GM21723 (cell line): ENCODE measurements around the gene BIN1.

Experiments used
- ATAC-seq: cut with Tn5 transposase; IDR thresholded peaks from one replicate; pipeline ENCODE4 v1.9.1; 2021; ENCODE audit warnings: mild to moderate bottlenecking, moderate library complexity; ENCODE audit not compliant: unreplicated experiment

The BIN1 gene

DNA sequence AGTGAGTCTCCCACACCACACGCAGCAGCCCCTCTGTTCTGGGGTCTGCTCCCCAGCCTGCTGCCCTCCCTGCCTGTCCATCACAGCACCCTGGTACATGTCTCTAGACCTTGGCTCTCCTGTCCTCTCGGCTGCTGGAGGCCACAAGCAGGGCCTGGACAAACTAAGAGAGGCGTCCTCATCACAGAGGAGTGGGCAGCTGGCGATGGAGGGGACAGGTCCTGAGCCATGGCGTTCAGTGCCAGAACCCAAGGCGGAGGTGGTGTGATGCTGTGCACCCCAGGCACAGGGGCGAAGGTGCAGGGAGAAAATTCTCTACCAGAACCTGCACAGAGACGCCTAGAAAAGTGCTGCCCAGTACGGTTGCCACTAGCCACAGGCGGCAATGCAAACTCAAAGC is 47.4 kb downstream of the BIN1 start:
- no peak for ATAC-seq

DNA sequence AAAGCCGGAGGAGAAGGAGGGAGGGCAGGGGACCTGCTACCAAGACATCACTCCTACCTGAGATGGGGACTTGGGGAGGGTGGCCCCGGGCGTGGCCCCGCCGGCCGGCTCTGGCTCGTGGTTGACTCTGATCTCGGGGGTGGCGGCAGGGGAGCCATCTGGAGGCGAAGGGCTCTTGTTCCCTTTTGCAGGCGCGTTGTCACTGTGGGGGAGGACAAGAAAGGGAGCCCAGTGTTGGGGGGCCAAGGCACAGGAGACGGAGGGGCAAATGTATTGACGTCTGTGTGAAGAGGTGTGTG is 48.1 kb downstream of the BIN1 start:
- no peak for ATAC-seq

DNA sequence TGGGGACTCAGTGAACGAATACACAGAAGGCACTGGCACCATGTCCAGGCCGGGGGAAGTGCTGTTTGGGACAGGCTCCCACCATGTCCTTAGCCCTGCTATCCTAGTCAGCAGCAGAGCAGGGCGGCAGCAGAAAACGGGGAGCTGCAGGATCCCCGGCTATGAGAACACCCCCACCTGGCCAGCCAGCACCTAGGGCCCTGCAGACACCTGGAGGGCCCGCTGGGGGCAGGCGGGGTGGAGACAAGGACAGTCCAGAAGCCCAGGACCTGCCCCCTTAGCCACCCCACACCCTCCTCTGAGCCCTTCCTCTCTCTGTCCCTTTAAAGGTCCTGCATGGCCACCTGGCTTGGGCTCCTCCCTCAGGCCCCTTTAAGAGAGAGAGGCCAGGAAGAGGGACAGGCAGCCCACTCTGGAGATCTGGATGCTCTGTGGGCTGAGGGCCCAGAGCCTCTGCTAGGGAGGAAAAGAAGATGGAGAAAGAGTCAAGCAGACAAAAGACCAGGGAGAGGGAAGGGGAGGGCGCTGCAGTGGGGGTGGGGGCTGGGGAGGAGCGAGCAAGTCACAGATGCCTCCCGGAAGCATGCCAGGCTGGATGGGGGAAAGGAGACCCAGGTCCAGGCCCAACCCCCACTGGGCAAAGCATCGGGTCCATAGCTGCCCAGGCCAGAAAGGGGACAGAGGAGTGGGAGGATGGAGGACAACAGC is 48.6 kb downstream of the BIN1 start:
- ATAC-seq: no peak

DNA sequence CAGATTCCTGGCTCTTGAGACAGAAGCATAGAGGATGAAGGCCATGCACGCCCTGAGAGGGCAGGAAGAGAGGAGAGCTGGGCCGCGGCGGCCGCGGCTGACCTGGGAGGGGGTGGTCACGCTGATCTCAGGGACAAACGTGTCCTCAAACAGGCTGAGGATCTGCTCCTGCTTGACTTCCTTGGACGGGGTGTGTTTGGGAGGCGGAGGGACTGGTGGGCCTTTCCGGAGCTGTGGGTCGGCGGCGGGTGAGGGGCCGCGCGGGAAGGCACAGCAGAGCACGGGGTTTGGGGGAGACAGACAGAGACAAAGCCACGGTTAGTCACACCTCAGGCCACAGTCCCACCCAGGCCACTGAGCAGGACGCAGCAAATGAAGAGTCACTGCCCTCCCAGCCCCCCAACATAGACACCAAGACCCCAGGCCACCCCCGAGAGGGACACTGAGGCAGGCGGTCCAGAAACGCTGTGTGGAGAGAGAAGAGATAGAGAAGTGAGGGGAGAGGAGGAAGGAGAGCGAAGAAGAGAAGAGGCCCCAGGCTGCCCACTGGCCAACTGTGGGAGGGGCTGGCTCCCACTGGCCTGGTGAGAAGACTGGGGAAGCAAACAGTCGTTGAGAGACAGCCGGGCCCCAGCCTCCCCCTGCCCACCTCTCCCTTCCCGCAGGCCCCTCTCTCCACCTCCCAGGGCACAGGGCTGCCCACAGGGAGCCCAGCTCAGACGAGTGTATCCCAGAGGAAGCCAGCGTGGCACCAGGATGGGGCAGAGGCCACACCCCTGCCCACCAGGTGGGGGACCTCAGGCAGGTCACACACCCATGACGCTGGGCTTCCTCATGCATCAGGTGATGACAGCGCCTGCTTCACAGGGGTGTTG is 49.3 kb downstream of the BIN1 start:
- ATAC-seq: no peak

GRCh38 chr2:127056631-127057370 is 50.2 kb downstream of the BIN1 start:
- ATAC-seq: no peak

DNA sequence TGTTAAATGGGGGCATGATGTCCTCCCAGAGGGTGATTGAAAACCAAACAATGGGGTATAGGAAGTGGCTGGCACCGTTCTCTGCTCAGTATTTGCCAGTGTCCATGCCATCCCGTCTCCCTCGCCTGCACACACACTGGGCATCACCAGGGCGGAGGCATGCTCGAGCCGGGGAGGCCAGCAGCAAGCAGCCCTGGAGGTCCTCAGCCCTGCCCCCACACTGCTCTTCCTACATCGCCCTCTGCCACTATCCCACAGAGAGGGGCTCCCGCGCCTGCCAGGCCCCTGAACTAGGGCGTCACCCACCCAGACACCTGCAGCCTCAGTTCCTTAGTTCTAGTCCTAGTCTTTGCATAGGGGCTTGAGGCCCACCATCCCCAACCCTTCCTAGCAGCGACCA is 50.9 kb downstream of the BIN1 start:
- ATAC-seq: no peak

- ATAC-seq: no peak
Observed at GRCh38 chr2:127055786-127056076, 51.2 kb downstream of the BIN1 start.

DNA sequence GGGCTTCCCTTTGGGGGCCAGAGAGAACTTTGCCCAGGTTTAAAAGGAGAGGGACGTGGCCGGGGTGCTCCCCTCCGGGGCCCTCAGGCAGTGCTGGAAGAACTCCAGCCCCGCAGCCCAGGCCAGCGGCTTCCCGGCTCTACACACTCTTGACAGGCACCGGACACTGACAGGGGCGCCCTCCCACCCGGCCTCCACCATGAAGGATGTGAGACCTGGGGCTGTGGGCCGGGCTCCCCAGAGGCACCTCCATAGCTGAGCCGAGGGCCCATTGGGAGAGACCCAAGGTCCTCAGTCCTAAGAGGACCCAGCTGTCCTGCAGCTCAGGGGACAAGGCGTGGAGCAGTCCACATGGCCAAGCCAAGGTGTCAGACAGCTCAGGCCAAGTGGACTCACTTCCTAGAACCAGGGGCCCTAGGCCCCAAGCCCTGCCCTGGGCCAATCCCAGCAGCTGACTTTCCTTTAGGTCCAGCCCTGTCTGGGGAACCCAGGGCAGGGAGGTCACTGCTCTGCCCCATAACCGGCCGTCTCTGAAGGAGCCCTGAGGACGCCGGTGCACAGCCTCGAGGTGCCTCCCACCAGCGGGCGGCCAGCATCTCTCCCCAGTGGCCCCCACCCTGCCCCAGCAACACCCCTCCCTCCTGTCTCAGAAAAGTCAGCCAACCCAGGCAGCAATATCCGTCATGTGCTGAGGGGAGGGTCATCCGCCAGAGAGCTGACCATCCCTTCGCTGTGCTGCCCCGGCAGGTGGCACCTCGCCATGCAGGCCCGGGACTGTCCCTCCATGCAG is 51.8 kb downstream of the BIN1 start:
- no peak for ATAC-seq

- no peak for ATAC-seq
Observed at GRCh38 chr2:127054604-127054930, 52.4 kb downstream of the BIN1 start.

DNA sequence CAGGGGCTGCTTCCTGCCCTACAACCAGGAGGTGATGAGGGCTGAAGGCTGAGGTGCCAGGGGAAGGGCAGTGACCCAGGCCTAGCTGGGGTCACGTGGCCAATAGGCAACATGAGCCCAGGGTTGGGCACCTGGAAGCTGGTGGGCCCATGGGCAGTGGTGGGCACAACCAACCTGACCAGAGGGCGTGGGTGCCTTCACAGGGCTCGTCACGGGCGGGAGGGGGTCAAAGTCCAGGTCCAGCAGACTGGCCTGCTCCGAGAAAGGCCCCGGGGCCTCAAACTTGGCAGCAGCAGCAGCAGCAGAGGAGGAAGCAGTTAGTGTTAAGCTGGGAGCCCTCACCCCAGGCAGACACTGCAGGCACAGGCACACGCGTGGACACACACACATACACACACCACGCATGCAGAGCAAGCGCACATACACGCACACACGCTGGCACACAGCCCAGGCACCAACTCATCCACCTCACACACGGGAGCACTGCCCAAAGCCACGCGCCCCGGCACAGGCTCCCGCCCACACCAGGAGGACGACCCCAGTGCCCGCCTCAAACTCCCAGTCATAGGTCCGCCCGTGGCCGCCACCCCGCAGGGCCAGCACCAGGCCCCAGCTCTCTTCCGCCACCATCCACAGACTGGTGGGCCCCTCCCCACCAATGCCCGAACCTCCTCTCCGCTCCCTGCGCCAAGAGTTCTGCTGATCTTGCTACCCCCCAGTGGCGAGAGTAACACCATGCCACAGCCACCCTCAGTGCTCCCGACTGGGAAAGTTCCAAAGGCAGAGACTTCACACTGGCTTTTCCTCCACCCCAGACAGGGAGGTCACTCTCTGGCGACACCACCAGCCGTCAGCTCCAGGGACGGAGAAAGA is 53.0 kb downstream of the BIN1 start:
- ATAC-seq: no peak

DNA sequence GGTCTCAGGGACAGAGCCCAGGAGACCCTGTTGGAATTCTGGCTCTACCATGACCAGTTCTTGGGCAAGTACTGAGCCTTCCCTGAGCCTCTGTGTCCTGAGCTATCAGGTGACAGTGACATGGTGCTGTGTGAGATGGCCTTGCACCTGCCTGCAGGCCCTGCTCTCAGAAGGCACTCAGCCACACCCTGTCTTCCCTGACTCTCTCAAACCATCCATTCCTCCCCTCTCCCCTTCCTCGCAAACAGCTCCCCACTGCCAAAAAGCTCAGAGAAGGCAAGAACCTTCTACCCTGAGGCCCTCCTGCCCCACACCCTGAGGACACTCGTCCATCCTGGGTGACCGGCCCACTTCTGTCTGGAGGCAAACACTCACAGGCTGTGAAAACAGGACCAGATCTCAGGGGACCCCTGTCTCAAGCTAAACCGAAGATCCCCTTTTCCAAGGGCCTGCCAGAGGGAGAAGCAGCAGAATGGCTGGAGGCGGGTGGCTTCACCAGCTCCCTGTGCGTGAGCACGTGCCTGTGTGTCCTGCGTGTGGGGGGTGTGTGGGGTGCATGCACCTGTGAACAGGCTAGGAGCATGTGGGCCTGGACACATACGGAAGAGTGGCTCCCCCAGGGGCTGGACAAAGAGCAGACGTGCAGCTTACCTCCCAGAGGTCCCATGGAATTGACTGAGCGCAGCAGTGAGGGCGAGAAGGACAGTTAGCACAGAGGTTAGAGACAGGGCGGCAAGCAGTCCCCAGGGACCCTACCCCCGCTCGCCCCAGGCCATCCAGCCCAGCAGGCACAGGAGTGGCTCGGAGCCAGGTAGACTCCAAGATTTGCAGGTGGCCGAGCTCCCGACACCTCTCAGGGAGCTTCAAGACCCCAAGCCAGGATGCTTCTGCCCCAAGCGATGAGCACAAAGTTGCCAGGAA is 53.9 kb downstream of the BIN1 start:
- ATAC-seq: no peak

GRCh38 chr2:127052057-127052770 is 54.7 kb downstream of the BIN1 start:
- no peak for ATAC-seq

GRCh38 chr2:127051116-127052056 is 55.6 kb downstream of the BIN1 start:
- no peak for ATAC-seq

DNA sequence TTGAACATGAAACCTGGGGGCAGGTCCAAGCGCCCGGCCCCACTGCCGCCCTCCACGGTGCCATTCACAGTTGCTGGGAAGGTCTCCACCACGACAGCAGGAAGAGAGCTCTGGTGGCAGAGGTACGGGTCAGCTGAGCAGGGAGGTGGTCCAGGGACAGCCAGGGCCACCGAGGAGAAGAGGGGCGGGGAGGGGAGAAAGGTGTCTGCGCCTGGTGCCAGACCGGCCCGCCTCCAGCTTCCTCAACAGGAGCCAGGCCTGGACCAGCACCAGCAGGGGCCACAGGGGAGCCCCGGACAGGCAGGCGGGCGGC is 56.2 kb downstream of the BIN1 start:
- no peak for ATAC-seq

DNA sequence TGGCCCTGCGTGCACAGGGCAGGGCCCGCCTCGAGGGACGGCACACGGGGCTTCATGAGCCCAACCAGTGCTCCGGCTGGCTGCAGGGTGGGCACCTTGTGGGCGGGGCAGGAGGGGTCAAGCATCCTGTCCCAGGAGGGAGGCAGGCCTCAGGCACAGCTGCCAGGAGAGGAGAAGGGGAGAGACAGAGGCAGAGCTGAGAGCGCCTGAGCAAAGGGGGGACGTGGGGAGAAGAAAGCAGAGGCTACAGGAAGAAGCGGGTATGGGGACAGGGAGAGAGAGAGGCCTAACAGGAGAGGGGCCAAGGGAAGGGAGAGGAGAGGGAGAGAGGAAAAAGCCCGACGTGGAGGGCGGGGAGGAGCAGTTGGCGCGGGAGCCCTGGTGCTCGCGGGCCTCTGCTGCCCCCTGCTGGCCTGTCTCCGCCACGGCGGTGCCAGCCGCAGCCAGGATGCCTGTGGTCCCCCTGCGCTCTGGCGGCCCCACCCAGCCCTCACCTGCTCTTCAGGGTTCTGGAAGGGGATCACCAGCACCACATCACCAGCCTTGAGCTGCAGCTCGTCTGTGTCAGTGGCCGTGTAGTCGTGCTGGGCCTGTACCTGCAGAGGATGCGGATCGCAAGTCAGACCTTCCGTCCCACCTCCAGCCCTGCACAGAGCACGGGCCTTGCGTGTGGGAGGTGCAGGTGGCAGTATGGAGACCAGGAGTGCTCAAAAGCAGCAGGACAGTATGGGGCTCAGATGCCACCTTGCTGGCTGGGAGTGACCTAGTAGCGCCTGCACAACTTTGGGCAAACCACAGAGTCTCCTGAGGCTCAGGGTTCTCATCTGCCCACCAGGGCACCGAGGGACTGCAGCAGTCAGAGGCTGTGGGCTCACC is 56.8 kb downstream of the BIN1 start:
- peak; percentile 63 for ATAC-seq

DNA sequence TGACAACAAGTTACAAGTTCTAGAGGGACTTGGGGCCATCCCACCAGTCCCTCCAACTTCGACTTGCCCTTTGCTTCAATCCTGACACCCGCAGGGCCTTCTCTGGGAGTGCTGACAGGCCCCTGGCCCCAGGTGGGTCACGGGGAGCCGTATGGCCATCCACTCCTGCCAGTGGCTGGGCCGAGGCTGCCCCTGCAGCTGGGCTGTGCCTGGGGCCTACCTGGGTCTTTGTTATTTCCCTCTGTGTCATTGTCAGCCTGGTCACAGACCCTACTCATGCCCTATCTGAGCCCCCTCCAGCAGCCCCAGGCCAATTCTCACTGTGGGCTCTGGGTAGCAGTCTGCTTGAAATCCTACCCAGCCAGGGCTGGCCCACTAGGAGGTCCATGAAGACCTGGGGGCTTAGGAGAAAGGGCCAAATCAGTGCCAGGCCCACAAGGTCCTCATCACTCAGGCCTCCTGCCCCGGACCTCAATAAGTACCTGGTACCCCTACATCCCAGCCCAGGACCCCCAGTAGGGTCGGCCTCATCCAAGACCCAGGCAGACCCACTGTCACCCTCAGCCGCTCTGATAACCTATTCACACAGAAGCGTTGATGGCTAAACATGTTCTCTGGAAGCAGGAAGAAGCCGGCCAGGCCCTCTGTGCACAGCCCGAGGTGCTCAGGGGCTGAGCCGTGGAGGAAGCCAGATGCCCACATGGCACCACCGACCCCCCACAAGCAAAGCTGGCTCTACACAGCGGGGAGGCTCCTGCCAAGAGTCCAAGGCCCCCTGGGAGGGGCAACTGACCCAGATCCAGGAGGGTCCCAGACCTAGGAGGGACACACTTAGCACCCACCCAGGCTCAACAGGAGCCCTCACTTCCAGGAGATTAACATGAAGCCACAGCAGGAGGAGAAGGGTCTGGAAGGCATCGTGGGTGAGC is 57.7 kb downstream of the BIN1 start:
- no peak for ATAC-seq
